ENCODE data around the gene TMUB1. TPM values are rescaled to one million over a fixed set of nuclear protein-coding genes. Genes with fewer than 3 reads are reported as not detected.

The TMUB1 gene
- total RNA-seq, 1 experiment from 2014 or later, result 45.4 TPM

DNA sequence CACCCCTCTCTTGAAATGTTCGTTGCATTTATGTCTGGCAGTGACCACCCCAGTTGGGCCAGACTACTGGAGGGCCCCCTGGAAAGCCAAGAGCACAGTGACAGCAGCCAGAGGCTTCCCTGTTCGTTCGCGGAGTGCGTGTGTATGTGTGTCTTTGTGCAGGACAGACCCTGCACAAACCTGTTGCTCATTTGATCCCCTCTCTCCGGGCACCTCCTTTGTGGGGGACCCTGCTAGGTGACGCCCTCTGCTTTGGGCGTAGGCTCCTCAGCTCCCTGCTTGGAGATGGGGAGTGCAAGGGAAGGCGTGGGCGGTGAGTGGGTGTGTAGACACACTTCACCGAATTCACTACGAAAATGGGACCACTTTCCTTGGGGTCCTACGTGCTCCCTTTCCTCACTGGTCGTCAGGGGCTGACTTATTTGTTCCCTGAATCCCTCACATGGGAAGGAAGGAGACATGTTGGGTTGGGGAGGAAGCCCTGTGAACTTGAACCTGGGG, 41.7 kb upstream of the TMUB1 start:
- H4K8ac ChIP-seq (replicated peaks; ENCODE audit: insufficient read length, low read depth, low read length), result no peak overlapping the region
- peaks cover 10% of the 10 kb centered on the region for H3K23me2 ChIP-seq (ENCODE audit: insufficient read length, low read depth, low read length, poor library complexity, severe bottlenecking)
- no peaks in the 10 kb centered on the region for H3K9me3 ChIP-seq (ENCODE audit: control insufficient read depth, low read depth, low read length)
- H3K27ac ChIP-seq (ENCODE audit: insufficient read length, low read depth, low read length), result no peak overlapping the region
- no peak for TF ChIP-seq CTCF (conservative IDR thresholded peaks at IDR 0.05)
- no peaks in the 10 kb centered on the region for H3K79me1 ChIP-seq (ENCODE audit: insufficient read depth, low read depth, low read length, poor library complexity, severe bottlenecking)
- Mint-ChIP-seq H3K4me3 (peak overlapping the region; percentile 70 to 85), H3K27me3 (ENCODE audit: low read depth) (peaks cover 16% of the 10 kb centered on the region), H3K36me3 (ENCODE audit: insufficient read depth in 1 of 3, low read depth in 3 of 3) (peaks cover 32 to 55% (median 48%) of the 10 kb centered on the region in 3 experiments), H3K4me1 (peaks cover 19 to 26% of the 10 kb centered on the region in 2 experiments), H3K27ac (no peak overlapping the region), H3K9me3 (no peaks in the 10 kb centered on the region)
- H3K27me3 ChIP-seq (ENCODE audit: insufficient read depth, low read length), result no peaks in the 10 kb centered on the region
- H3K9ac ChIP-seq (ENCODE audit: extremely low read depth, insufficient read length, low read length), result no peak overlapping the region
- no peaks in the 10 kb centered on the region for H4K20me1 ChIP-seq (ENCODE audit: control insufficient read depth, insufficient read depth, insufficient read length)
- H2AFZ ChIP-seq (ENCODE audit: low read length), result no peak overlapping the region
- H3K4ac ChIP-seq (ENCODE audit: low read depth, low read length), result no peak overlapping the region
- H2AK5ac ChIP-seq (ENCODE audit: insufficient read length, low read length), result no peak overlapping the region
- no peak overlapping the region for H3K14ac ChIP-seq (ENCODE audit: insufficient read depth, low read length)
- no CpG with 5 or more reads among the region's 14 CpGs for WGBS (ENCODE audit: extremely low coverage, insufficient read length, low lambda C conversion rate)
- peak overlapping the region; percentile 51 for H3K4me2 ChIP-seq (ENCODE audit: insufficient read depth, insufficient read length, low read length)
- H2BK15ac ChIP-seq (ENCODE audit: low read depth, low read length), result no peak overlapping the region
- no peak overlapping the region for H2BK120ac ChIP-seq (ENCODE audit: low read depth, low read length, poor library complexity, severe bottlenecking)
- H3T11ph ChIP-seq (ENCODE audit: low read length), result no peak overlapping the region
- H3K23ac ChIP-seq (ENCODE audit: insufficient read length, low read depth, low read length), result no peak overlapping the region
- H3K4me1 ChIP-seq (ENCODE audit: insufficient read depth, low read length), result peaks cover 3% of the 10 kb centered on the region; the same call in 1 of the 2 replicates
- no peak overlapping the region for H4K5ac ChIP-seq (ENCODE audit: insufficient read length, low read depth, low read length)
- H3K18ac ChIP-seq (ENCODE audit: insufficient read length, low read depth, low read length), result no peak overlapping the region
- no peak for DNase-seq
- H2BK20ac ChIP-seq (ENCODE audit: low read depth, low read length, poor library complexity, severe bottlenecking), result no peak overlapping the region
- H3K56ac ChIP-seq (ENCODE audit: insufficient read length, low read depth, low read length), result no peak overlapping the region
- H4K91ac ChIP-seq (ENCODE audit: insufficient read length, low read depth, low read length), result no peak overlapping the region
- no peaks in the 10 kb centered on the region for H3K79me2 ChIP-seq (ENCODE audit: insufficient read depth, low read length)
- no peak overlapping the region for H2BK12ac ChIP-seq (ENCODE audit: insufficient read length, low read depth, low read length)
- no peak overlapping the region for H2BK5ac ChIP-seq (ENCODE audit: insufficient read length, low read length)

Data from H9 (cell line).